ENCODE measurements around the gene NFE2.

- TF ChIP-seq, protein P1, sequence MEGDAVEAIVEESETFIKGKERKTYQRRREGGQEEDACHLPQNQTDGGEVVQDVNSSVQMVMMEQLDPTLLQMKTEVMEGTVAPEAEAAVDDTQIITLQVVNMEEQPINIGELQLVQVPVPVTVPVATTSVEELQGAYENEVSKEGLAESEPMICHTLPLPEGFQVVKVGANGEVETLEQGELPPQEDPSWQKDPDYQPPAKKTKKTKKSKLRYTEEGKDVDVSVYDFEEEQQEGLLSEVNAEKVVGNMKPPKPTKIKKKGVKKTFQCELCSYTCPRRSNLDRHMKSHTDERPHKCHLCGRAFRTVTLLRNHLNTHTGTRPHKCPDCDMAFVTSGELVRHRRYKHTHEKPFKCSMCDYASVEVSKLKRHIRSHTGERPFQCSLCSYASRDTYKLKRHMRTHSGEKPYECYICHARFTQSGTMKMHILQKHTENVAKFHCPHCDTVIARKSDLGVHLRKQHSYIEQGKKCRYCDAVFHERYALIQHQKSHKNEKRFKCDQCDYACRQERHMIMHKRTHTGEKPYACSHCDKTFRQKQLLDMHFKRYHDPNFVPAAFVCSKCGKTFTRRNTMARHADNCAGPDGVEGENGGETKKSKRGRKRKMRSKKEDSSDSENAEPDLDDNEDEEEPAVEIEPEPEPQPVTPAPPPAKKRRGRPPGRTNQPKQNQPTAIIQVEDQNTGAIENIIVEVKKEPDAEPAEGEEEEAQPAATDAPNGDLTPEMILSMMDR (IDR thresholded peaks at IDR 0.05) = no peak
- no peak for TF ChIP-seq ZFX (IDR thresholded peaks at IDR 0.05; ENCODE audit: borderline replicate concordance)
Measured at GRCh38 chr12:54286042-54287030, 14.5 kb downstream of the NFE2 start.
